Stomach (tissue), 4 donors: Measurements from ENCODE around the gene LCMT1.

Experiments used
- CTCF ChIP-seq, 7 experiments: fragments of 450-650 bp in 4 of 7; fragments of 200-600 bp in 3 of 7; sonication (generic) in 3 of 7; IDR thresholded peaks; one replicate each; pipeline ENCODE4 v1.5.1; 2016 to 2019; ENCODE audit warnings: antibody characterized with exemption in 7 of 7, control low read depth in 2 of 7, mild to moderate bottlenecking in 1 of 7
- EP300 ChIP-seq: sonication (generic); formaldehyde crosslinking; IDR thresholded peaks from one replicate; pipeline ENCODE4 v1.6.1; 2017; ENCODE audit warnings: antibody characterized with exemption
- POLR2A ChIP-seq, 4 donors: fragments of 450-650 bp; IDR thresholded peaks; one replicate each; pipeline ENCODE4 v1.6.1; 2016; ENCODE audit warnings: antibody characterized with exemption in 4 of 4, control low read depth in 2 of 4, mild to moderate bottlenecking in 1 of 4, moderate library complexity in 1 of 4

- TF ChIP-seq CTCF (IDR thresholded peaks at IDR 0.05): no peak
- no peak for TF ChIP-seq POLR2A (IDR thresholded peaks at IDR 0.05)
- TF ChIP-seq EP300: no peak
Measured at GRCh38 chr16:25171390-25171789, 59.8 kb downstream of the LCMT1 start.
